Measurements from ENCODE around the gene GRK5.

DNA sequence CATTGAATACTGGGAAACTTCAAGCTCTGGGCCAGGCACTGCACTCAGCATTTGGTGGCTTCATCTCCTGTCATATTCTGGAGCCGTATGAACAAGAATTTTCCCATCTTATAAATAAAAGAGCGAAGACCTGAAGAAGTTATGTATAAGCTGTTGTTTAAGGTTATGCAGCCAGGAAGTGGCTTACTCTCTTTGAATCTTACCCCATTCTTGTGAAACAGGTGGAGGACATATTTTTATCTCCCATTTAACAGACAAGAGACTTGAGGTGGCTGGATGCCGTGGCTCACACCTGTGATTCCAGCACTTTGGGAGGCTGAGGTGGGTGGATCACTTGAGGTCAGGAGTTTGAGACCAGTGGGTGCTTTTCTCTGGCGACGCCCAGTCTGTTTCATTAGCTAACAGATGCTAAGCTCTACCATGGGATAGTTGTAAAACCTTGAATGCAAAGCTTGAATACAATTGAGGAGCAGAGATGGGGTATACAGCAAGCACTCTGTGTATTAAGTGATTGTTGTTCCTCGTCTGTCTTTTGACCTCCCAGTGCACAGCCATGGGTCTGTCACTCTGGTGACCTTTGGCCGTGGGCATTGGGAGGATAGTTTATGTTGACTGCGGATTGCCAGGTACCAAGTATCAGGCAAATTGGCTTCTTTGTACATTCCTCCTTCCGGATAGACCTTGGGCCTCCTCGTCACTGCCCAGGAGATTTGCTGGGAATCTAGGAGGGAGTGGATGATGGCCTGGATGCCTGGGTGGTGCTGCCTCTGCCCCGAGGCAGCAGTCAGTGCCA is 85.8 kb downstream of the GRK5 start:
- TF ChIP-seq, protein P1, sequence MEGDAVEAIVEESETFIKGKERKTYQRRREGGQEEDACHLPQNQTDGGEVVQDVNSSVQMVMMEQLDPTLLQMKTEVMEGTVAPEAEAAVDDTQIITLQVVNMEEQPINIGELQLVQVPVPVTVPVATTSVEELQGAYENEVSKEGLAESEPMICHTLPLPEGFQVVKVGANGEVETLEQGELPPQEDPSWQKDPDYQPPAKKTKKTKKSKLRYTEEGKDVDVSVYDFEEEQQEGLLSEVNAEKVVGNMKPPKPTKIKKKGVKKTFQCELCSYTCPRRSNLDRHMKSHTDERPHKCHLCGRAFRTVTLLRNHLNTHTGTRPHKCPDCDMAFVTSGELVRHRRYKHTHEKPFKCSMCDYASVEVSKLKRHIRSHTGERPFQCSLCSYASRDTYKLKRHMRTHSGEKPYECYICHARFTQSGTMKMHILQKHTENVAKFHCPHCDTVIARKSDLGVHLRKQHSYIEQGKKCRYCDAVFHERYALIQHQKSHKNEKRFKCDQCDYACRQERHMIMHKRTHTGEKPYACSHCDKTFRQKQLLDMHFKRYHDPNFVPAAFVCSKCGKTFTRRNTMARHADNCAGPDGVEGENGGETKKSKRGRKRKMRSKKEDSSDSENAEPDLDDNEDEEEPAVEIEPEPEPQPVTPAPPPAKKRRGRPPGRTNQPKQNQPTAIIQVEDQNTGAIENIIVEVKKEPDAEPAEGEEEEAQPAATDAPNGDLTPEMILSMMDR (IDR thresholded peaks at IDR 0.05), result no peak
- TF ChIP-seq PRRX2 (CRISPR knock-in tag; IDR thresholded peaks at IDR 0.05) (no peak), GRHL2 (CRISPR knock-in tag; IDR thresholded peaks at IDR 0.05; ENCODE audit: insufficient replicate concordance, severe bottlenecking) (no peak), ZNF232 (CRISPR knock-in tag; IDR thresholded peaks at IDR 0.05) (no peak), CREM (CRISPR knock-in tag; IDR thresholded peaks at IDR 0.05) (no peak)
- TF ChIP-seq, protein P2, sequence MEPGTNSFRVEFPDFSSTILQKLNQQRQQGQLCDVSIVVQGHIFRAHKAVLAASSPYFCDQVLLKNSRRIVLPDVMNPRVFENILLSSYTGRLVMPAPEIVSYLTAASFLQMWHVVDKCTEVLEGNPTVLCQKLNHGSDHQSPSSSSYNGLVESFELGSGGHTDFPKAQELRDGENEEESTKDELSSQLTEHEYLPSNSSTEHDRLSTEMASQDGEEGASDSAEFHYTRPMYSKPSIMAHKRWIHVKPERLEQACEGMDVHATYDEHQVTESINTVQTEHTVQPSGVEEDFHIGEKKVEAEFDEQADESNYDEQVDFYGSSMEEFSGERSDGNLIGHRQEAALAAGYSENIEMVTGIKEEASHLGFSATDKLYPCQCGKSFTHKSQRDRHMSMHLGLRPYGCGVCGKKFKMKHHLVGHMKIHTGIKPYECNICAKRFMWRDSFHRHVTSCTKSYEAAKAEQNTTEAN (CRISPR knock-in tag; IDR thresholded peaks at IDR 0.05), result no peak
- TF ChIP-seq, protein P3, sequence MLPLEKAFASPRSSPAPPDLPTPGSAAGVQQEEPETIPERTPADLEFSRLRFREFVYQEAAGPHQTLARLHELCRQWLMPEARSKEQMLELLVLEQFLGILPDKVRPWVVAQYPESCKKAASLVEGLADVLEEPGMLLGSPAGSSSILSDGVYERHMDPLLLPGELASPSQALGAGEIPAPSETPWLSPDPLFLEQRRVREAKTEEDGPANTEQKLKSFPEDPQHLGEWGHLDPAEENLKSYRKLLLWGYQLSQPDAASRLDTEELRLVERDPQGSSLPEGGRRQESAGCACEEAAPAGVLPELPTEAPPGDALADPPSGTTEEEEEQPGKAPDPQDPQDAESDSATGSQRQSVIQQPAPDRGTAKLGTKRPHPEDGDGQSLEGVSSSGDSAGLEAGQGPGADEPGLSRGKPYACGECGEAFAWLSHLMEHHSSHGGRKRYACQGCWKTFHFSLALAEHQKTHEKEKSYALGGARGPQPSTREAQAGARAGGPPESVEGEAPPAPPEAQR (CRISPR knock-in tag; IDR thresholded peaks at IDR 0.05), result no peak
